Upper lobe of left lung (tissue), 4 donors: ENCODE results near the gene MAST4.

Experiments used
- CTCF ChIP-seq, 6 experiments: fragments of 450-650 bp in 4 of 6; fragments of 200-600 bp in 2 of 6; sonication (generic) in 2 of 6; IDR thresholded peaks; one replicate each; pipeline ENCODE4 v1.5.1; 2016 to 2019; ENCODE audit warnings: antibody characterized with exemption in 6 of 6
- EP300 ChIP-seq, 4 donors: sonication (generic); formaldehyde crosslinking; IDR thresholded peaks; one replicate each; pipeline ENCODE4 v1.5.1; 2017; ENCODE audit warnings: antibody characterized with exemption in 4 of 4, control low read depth in 2 of 4
- POLR2A ChIP-seq, 4 donors: fragments of 450-650 bp; IDR thresholded peaks; one replicate each; pipeline ENCODE4 v1.5.1; 2016 to 2017; ENCODE audit warnings: antibody characterized with exemption in 4 of 4, mild to moderate bottlenecking in 2 of 4
- POLR2AphosphoS5 ChIP-seq, 2 donors: sonication (generic); formaldehyde crosslinking; IDR thresholded peaks; one replicate each; pipeline ENCODE4 v1.5.1; 2017; ENCODE audit warnings: antibody characterized with exemption in 2 of 2

GRCh38 chr5:66967826-66968262, 371.7 kb downstream of the MAST4 start:
- no peak for TF ChIP-seq CTCF (IDR thresholded peaks at IDR 0.05)
- TF ChIP-seq POLR2A (IDR thresholded peaks at IDR 0.05) = no peak
- no peak for TF ChIP-seq POLR2AphosphoS5 (IDR thresholded peaks at IDR 0.05)
- no peak for TF ChIP-seq EP300 (IDR thresholded peaks at IDR 0.05)
